ENCODE results near the gene SLC22A9. TPM values are rescaled to one million over a fixed set of nuclear protein-coding genes. Genes with fewer than 3 reads are reported as not detected.

The SLC22A9 gene
- total RNA-seq, 3 donors from 2014 or later, result not detected

DNA sequence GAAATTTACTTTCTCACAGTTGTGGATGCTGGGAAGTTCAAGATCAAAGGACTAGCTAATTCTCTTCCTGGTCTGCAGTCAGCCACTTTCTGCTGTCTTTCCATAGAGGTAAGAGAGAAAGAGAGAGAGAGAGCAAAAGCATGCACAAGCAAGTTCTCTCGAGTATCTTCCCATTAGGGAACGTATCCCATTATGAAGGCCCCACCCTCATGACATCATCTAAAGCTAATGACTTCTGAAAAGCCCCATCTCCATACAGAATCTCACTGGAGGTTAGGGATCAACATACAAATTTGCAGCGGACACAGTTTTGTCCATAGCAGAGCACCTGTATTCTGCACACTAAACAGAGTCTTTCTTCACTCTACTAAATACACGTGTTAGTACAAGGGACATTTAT lies 17.4 kb upstream of the SLC22A9 start:
- Histone ChIP-seq H3K4me3 (no peak overlapping the region), H3K4me1 (no peaks in the 10 kb centered on the region), H3K36me3 (no peaks in the 10 kb centered on the region), H3K27ac (no peak overlapping the region), H3K9me3 (peaks cover 0 to 13% of the 10 kb centered on the region in 2 donors), H3K27me3 (no peaks in the 10 kb centered on the region)
- no peak for DNase-seq (ENCODE audit: low spot score in 2 of 2)
- intact Hi-C loops (cut with DNase I; ENCODE audit: low total_unique reads), result no loop called here
- TF ChIP-seq POLR2AphosphoS5 (IDR thresholded peaks at IDR 0.05), result no peak
- TF ChIP-seq, protein P1, sequence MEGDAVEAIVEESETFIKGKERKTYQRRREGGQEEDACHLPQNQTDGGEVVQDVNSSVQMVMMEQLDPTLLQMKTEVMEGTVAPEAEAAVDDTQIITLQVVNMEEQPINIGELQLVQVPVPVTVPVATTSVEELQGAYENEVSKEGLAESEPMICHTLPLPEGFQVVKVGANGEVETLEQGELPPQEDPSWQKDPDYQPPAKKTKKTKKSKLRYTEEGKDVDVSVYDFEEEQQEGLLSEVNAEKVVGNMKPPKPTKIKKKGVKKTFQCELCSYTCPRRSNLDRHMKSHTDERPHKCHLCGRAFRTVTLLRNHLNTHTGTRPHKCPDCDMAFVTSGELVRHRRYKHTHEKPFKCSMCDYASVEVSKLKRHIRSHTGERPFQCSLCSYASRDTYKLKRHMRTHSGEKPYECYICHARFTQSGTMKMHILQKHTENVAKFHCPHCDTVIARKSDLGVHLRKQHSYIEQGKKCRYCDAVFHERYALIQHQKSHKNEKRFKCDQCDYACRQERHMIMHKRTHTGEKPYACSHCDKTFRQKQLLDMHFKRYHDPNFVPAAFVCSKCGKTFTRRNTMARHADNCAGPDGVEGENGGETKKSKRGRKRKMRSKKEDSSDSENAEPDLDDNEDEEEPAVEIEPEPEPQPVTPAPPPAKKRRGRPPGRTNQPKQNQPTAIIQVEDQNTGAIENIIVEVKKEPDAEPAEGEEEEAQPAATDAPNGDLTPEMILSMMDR (IDR thresholded peaks at IDR 0.05), result no peak
- no peak for TF ChIP-seq POLR2A (IDR thresholded peaks at IDR 0.05)

- intact Hi-C loops (cut with DNase I; ENCODE audit: low total_unique reads), result no loop called here
- no peak for TF ChIP-seq POLR2A (IDR thresholded peaks at IDR 0.05)
- TF ChIP-seq, protein P1 (IDR thresholded peaks at IDR 0.05), result no peak
- Histone ChIP-seq H3K36me3 (no peaks in the 10 kb centered on the region), H3K27ac (no peak overlapping the region), H3K27me3 (peaks cover 0 to 5% of the 10 kb centered on the region in 2 donors), H3K9me3 (peaks cover 0 to 21% of the 10 kb centered on the region in 2 donors), H3K4me1 (no peaks in the 10 kb centered on the region), H3K4me3 (no peak overlapping the region)
- DNase-seq (ENCODE audit: low spot score in 2 of 2), result no peak
Measured at GRCh38 chr11:63362196-63362793, 7.3 kb upstream of the SLC22A9 start.

GRCh38 chr11:63369971-63370588 lies 495 bp downstream of the SLC22A9 start:
- intact Hi-C loops (cut with DNase I; ENCODE audit: low total_unique reads), result no loop called here
- no peak for DNase-seq (ENCODE audit: low spot score in 2 of 2)
- TF ChIP-seq POLR2A (IDR thresholded peaks at IDR 0.05) (no peak), POLR2AphosphoS5 (IDR thresholded peaks at IDR 0.05) (no peak)
- TF ChIP-seq, protein P1 (IDR thresholded peaks at IDR 0.05), result no peak
- Histone ChIP-seq H3K4me1 (no peaks in the 10 kb centered on the region), H3K27me3 (peaks cover 0 to 9% of the 10 kb centered on the region in 2 donors), H3K9me3 (no peaks in the 10 kb centered on the region), H3K27ac (no peak overlapping the region), H3K4me3 (no peak overlapping the region), H3K36me3 (no peaks in the 10 kb centered on the region)

- no peak for DNase-seq (ENCODE audit: low spot score in 2 of 2)
- Histone ChIP-seq H3K4me1 (no peaks in the 10 kb centered on the region), H3K4me3 (no peak overlapping the region), H3K27me3 (peaks cover 0 to 9% of the 10 kb centered on the region in 2 donors), H3K27ac (no peak overlapping the region), H3K36me3 (no peaks in the 10 kb centered on the region), H3K9me3 (no peaks in the 10 kb centered on the region)
- TF ChIP-seq, protein P1 (IDR thresholded peaks at IDR 0.05), result no peak
- TF ChIP-seq POLR2A (IDR thresholded peaks at IDR 0.05) (no peak), POLR2AphosphoS5 (IDR thresholded peaks at IDR 0.05) (no peak)
- intact Hi-C loops (cut with DNase I; ENCODE audit: low total_unique reads), result no loop called here
Measured at GRCh38 chr11:63371396-63371795, 1.8 kb downstream of the SLC22A9 start.

- Histone ChIP-seq H3K27me3 (peaks cover 0 to 9% of the 10 kb centered on the region in 2 donors), H3K27ac (no peak overlapping the region), H3K4me3 (no peak overlapping the region), H3K36me3 (no peaks in the 10 kb centered on the region), H3K9me3 (no peaks in the 10 kb centered on the region), H3K4me1 (no peaks in the 10 kb centered on the region)
- TF ChIP-seq POLR2AphosphoS5 (IDR thresholded peaks at IDR 0.05) (no peak), POLR2A (IDR thresholded peaks at IDR 0.05) (no peak)
- TF ChIP-seq, protein P1 (IDR thresholded peaks at IDR 0.05), result no peak
- intact Hi-C loops (cut with DNase I; ENCODE audit: low total_unique reads), result no loop called here
- no peak for DNase-seq (ENCODE audit: low spot score in 2 of 2)
Measured at GRCh38 chr11:63375434-63375833, 5.8 kb downstream of the SLC22A9 start.
